Suprapubic skin (tissue), 4 donors: ENCODE measurements around the gene LCN9. TPM values are rescaled to one million over a fixed set of nuclear protein-coding genes. Genes with fewer than 3 reads are reported as not detected.

Source experiments
- DNase-seq, 2 donors: peaks; one replicate each; pipeline ENCODE4 v3.0.0-alpha.2; 2019; ENCODE audit warnings: low spot score in 2 of 2
- H3K27ac ChIP-seq: fragments of 200-600 bp; sonication (generic); one replicate; pipeline ENCODE4 v1.5.1; 2019
- H3K27me3 ChIP-seq: fragments of 200-600 bp; sonication (generic); one replicate; pipeline ENCODE4 v1.5.1; 2019
- H3K36me3 ChIP-seq: fragments of 200-600 bp; sonication (generic); one replicate; pipeline ENCODE4 v1.5.1; 2019
- H3K4me1 ChIP-seq: fragments of 200-600 bp; sonication (generic); one replicate; pipeline ENCODE4 v1.5.1; 2019
- H3K4me3 ChIP-seq: fragments of 200-600 bp; sonication (generic); one replicate; pipeline ENCODE4 v1.5.1; 2019; ENCODE audit warnings: mild to moderate bottlenecking
- H3K9me3 ChIP-seq: fragments of 200-600 bp; sonication (generic); one replicate; pipeline ENCODE4 v1.5.1; 2019
- CTCF ChIP-seq, 2 donors: fragments of 200-600 bp in 1 of 2; fragments of 450-650 bp in 1 of 2; sonication (generic) in 1 of 2; IDR thresholded peaks; one replicate each; pipeline ENCODE4 v1.5.1; 2016 to 2019; ENCODE audit warnings: antibody characterized with exemption in 2 of 2, mild to moderate bottlenecking in 1 of 2, moderate library complexity in 1 of 2
- EP300 ChIP-seq: sonication (generic); formaldehyde crosslinking; IDR thresholded peaks from one replicate; pipeline ENCODE4 v1.6.1; 2017; ENCODE audit warnings: antibody characterized with exemption
- POLR2A ChIP-seq, 2 donors: fragments of 450-650 bp; IDR thresholded peaks; one replicate each; pipeline ENCODE4 v1.6.1; 2017; ENCODE audit warnings: antibody characterized with exemption in 2 of 2, mild to moderate bottlenecking in 2 of 2, moderate library complexity in 2 of 2
- POLR2AphosphoS5 ChIP-seq, 3 donors: sonication (generic); formaldehyde crosslinking; IDR thresholded peaks; one replicate each; pipeline ENCODE4 v1.6.1; 2017; ENCODE audit warnings: antibody characterized with exemption in 3 of 3
- WGBS: methylation state at CpG from one replicate; pipeline ENCODE4 v1.1.5; 2018; 5-methylcytosine and 5-hydroxymethylcytosine counted together
- total RNA-seq, 4 donors: library from RNA; depleted of rRNA; stranded (reverse); fragments of >200 nt; gene quantifications; one replicate each; pipeline ENCODE4 v1.1.0, GENCODE V29; 2016

The LCN9 gene
- total RNA-seq, 4 donors from 2014 or later, result not detected

DNA sequence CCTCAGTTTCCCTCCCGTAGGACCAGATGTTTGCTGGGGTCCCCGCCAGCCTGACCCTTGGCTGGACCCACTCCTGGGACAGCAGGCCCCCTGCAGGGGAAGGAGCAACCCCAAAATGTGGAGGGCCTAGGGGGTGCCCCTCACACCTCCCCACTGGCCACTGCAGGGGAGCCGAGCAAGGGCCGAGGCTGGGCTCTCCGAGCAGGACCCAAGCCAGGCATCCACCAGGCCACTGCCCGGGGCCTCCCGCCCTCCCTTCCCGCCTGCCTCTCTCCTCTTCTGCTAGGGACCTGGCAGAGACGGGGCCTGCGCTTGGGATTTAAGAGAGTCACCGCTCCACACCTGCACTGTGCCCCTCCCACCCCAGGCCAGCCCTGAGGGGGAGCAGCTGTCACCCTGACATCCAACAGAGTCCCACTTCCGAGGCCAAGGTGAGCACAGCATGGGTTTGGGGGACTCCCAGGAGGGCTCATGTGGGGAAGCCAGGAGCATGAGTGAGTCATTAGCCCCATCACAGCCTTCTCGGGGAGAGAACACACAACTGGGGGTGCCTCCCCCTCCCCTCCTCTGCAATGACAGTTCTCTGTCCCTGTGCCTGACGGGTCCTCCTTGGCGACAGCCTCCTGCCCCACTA lies 20.4 kb downstream of the LCN9 start:
- no peak for DNase-seq
- H3K27me3 ChIP-seq, result peaks cover 61% of the 10 kb centered on the region
- H3K4me1 ChIP-seq, result no peaks in the 10 kb centered on the region
- TF ChIP-seq CTCF (IDR thresholded peaks at IDR 0.05), result no peak
- TF ChIP-seq POLR2A (IDR thresholded peaks at IDR 0.05), result no peak
- TF ChIP-seq EP300, result no peak
- no peak for TF ChIP-seq POLR2AphosphoS5 (IDR thresholded peaks at IDR 0.05)
- H3K4me3 ChIP-seq, result no peak overlapping the region
- no peaks in the 10 kb centered on the region for H3K36me3 ChIP-seq
- H3K27ac ChIP-seq, result no peak overlapping the region
- 51% methylated on average over 8 of the region's 15 CpGs for WGBS
- H3K9me3 ChIP-seq, result no peaks in the 10 kb centered on the region

- 64% methylated on average over 8 of the region's 17 CpGs for WGBS
- no peak overlapping the region for H3K27ac ChIP-seq
- no peak overlapping the region for H3K4me3 ChIP-seq
- peaks cover 68% of the 10 kb centered on the region for H3K27me3 ChIP-seq
- H3K9me3 ChIP-seq, result no peaks in the 10 kb centered on the region
- H3K4me1 ChIP-seq, result no peaks in the 10 kb centered on the region
- H3K36me3 ChIP-seq, result no peaks in the 10 kb centered on the region
- no peak for DNase-seq
- TF ChIP-seq CTCF (IDR thresholded peaks at IDR 0.05) (no peak), POLR2A (IDR thresholded peaks at IDR 0.05) (no peak), EP300 (no peak), POLR2AphosphoS5 (IDR thresholded peaks at IDR 0.05) (no peak)
These were observed 21.6 kb downstream of the LCN9 start for GRCh38 chr9:135684691-135685090.

DNA sequence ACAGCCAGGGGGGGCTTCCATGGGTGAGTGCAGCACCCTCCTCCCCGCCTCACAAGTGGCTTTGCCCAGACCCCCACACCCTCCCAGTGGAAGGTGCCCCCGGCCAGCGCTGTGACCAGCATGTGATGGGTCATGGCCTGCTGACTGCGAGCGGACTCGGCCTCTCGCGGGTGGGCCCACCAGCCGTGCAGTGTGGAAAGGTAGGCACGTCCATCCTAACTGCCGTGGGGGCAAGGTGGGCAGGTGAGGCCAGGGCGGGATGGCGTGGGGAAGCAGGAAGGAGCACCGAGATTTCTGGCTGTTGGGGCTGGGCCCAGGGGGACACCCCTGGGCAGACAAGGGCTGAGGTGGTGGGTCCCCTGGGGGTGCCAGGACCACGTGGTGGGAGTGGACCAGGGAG lies 24.1 kb downstream of the LCN9 start:
- H3K36me3 ChIP-seq, result no peaks in the 10 kb centered on the region
- no peaks in the 10 kb centered on the region for H3K9me3 ChIP-seq
- TF ChIP-seq POLR2A (IDR thresholded peaks at IDR 0.05), result no peak
- no peak overlapping the region for H3K4me3 ChIP-seq
- 82% methylated on average over 11 of the region's 15 CpGs for WGBS
- no peak overlapping the region for H3K27ac ChIP-seq
- DNase-seq, result no peak
- H3K27me3 ChIP-seq, result peaks cover 65% of the 10 kb centered on the region
- no peaks in the 10 kb centered on the region for H3K4me1 ChIP-seq

DNA sequence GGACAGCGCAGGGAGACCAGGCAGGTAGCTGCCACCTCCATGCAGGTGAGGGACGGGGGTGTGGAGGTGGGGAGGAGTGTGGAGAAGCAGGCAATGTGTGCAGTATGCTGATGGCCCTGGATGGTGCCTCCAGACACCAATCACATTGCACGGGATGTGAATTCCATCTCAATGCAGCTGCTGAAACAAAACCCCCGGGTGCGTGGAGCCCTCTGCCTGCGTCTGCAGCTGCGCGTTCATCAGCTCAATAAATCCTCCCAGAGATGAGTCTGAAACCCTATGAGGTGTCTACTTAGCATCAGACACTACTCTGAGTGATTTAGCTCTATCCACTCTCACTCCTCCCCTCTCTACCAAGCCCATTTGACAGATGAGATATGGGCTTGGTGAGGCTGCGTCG lies 25.9 kb downstream of the LCN9 start:
- Histone ChIP-seq H3K9me3 (no peaks in the 10 kb centered on the region), H3K27ac (no peak overlapping the region), H3K4me3 (no peak overlapping the region), H3K4me1 (no peaks in the 10 kb centered on the region), H3K36me3 (no peaks in the 10 kb centered on the region), H3K27me3 (peaks cover 67% of the 10 kb centered on the region)
- no peak for DNase-seq
- TF ChIP-seq EP300 (no peak), CTCF (IDR thresholded peaks at IDR 0.05) (no peak), POLR2A (IDR thresholded peaks at IDR 0.05) (no peak), POLR2AphosphoS5 (IDR thresholded peaks at IDR 0.05) (no peak)
- WGBS, result 62% methylated on average over 10 of the region's 10 CpGs

- Histone ChIP-seq H3K9me3 (no peaks in the 10 kb centered on the region), H3K27me3 (peaks cover 67% of the 10 kb centered on the region), H3K36me3 (no peaks in the 10 kb centered on the region), H3K4me3 (no peak overlapping the region), H3K4me1 (no peaks in the 10 kb centered on the region), H3K27ac (no peak overlapping the region)
- TF ChIP-seq POLR2A (IDR thresholded peaks at IDR 0.05) (no peak), CTCF (IDR thresholded peaks at IDR 0.05) (no peak), POLR2AphosphoS5 (IDR thresholded peaks at IDR 0.05) (no peak), EP300 (no peak)
- DNase-seq, result no peak
- WGBS, result 92% methylated on average over 8 of the region's 19 CpGs
These were observed 27.9 kb downstream of the LCN9 start for GRCh38 chr9:135690836-135691570.
